GM18519 (cell line): Measurements from ENCODE around the gene DMRTB1.

ENCODE experiments used
- ATAC-seq: cut with Tn5 transposase; IDR thresholded peaks from one replicate; pipeline ENCODE4 v1.9.1; 2021; ENCODE audit warnings: mild to moderate bottlenecking, moderate library complexity; ENCODE audit not compliant: unreplicated experiment, low FRiP score

The DMRTB1 gene

GRCh38 chr1:53507116-53507820, 48.1 kb downstream of the DMRTB1 start:
- ATAC-seq: no peak

- no peak for ATAC-seq
Measured at GRCh38 chr1:53508056-53508990, 49.1 kb downstream of the DMRTB1 start.

- ATAC-seq: no peak
Measured at GRCh38 chr1:53508991-53509666, 49.9 kb downstream of the DMRTB1 start.

- ATAC-seq: no peak
Measured at GRCh38 chr1:53509775-53510174, 50.6 kb downstream of the DMRTB1 start.

GRCh38 chr1:53510215-53510614, 51.0 kb downstream of the DMRTB1 start:
- no peak for ATAC-seq

- no peak for ATAC-seq
Measured at GRCh38 chr1:53511323-53511932, 52.2 kb downstream of the DMRTB1 start.

GRCh38 chr1:53511933-53512806, 53.0 kb downstream of the DMRTB1 start:
- ATAC-seq: no peak

- no peak for ATAC-seq
Measured at GRCh38 chr1:53512807-53513755, 53.9 kb downstream of the DMRTB1 start.

GRCh38 chr1:53513846-53514245, 54.6 kb downstream of the DMRTB1 start:
- no peak for ATAC-seq

- ATAC-seq: no peak
Measured at GRCh38 chr1:53514436-53514835, 55.2 kb downstream of the DMRTB1 start.

- no peak for ATAC-seq
Measured at GRCh38 chr1:53516181-53516580, 57.0 kb downstream of the DMRTB1 start.
